GM08714 (cell line): Measurements from ENCODE around the gene PRDM8.

Experiments used
- H3K4me3 ChIP-seq: fragments of 200-500 bp; sonication (Bioruptor generic); 2 replicates; pipeline ENCODE4 v1.5.1; 2014; ENCODE audit warnings: mild to moderate bottlenecking, low read length, inconsistent platforms
- ZNF274 ChIP-seq: IDR thresholded peaks from 2 replicates; pipeline ENCODE4 v1.6.1; 2012; ENCODE audit warnings: mild to moderate bottlenecking, low read depth, low read length

PRDM8 gene

GRCh38 chr4:80188801-80189458 is 8.4 kb upstream of the PRDM8 start:
- TF ChIP-seq ZNF274, result no peak
- no peak overlapping the region for H3K4me3 ChIP-seq

- no peak overlapping the region for H3K4me3 ChIP-seq
- TF ChIP-seq ZNF274, result no peak
Measured at GRCh38 chr4:80189581-80189955, 7.7 kb upstream of the PRDM8 start.

GRCh38 chr4:80189956-80190677 is 7.2 kb upstream of the PRDM8 start:
- no peak for TF ChIP-seq ZNF274
- H3K4me3 ChIP-seq, result no peak overlapping the region

- no peak for TF ChIP-seq ZNF274
- no peak overlapping the region for H3K4me3 ChIP-seq
Measured at GRCh38 chr4:80192252-80192866, 4.9 kb upstream of the PRDM8 start.

GRCh38 chr4:80192937-80193336 is 4.4 kb upstream of the PRDM8 start:
- H3K4me3 ChIP-seq, result no peak overlapping the region
- no peak for TF ChIP-seq ZNF274

- H3K4me3 ChIP-seq, result no peak overlapping the region
- no peak for TF ChIP-seq ZNF274
Measured at GRCh38 chr4:80195441-80196140, 1.7 kb upstream of the PRDM8 start.

GRCh38 chr4:80196259-80196921 is 913 bp upstream of the PRDM8 start:
- no peak for TF ChIP-seq ZNF274
- peak overlapping the region; percentile 11; the same call in 1 of the 2 replicates for H3K4me3 ChIP-seq

GRCh38 chr4:80197601-80198440 is 518 bp downstream of the PRDM8 start:
- peak overlapping the region; percentile 7 for H3K4me3 ChIP-seq

GRCh38 chr4:80198441-80198837 is 1.1 kb downstream of the PRDM8 start:
- no peak for TF ChIP-seq ZNF274
- H3K4me3 ChIP-seq, result no peak overlapping the region

More at GRCh38 chr4:80197601-80198440, 518 bp downstream of the PRDM8 start:
- TF ChIP-seq ZNF274, result no peak

GRCh38 chr4:80199004-80199560 is 1.8 kb downstream of the PRDM8 start:
- H3K4me3 ChIP-seq, result no peak overlapping the region
- TF ChIP-seq ZNF274, result no peak

- H3K4me3 ChIP-seq, result no peak overlapping the region
- TF ChIP-seq ZNF274, result no peak
Measured at GRCh38 chr4:80199947-80200346, 2.6 kb downstream of the PRDM8 start.

- no peak overlapping the region; the same call in 1 of the 2 replicates for H3K4me3 ChIP-seq
- no peak for TF ChIP-seq ZNF274
Measured at GRCh38 chr4:80201252-80202151, 4.2 kb downstream of the PRDM8 start.
